OCI-LY7 (cell line): Measurements from ENCODE around the gene CALN1. TPM values are rescaled to one million over a fixed set of nuclear protein-coding genes. Genes with fewer than 3 reads are reported as not detected.

ENCODE experiments used
- BruUV-seq: library from RNA; stranded (reverse); fragments of 400-500 nt; replicated peaks from 2 replicates; lab custom pipeline; 2021; lab: Mats Ljungman, UMichigan
- CTCF ChIA-PET: fragments of 300-600 bp; sonication (Branson Sonifier 250); formaldehyde crosslinking; loops from one replicate; lab custom pipeline; 2022; ENCODE audit warnings: antibody characterized with exemption; ENCODE audit not compliant: unreplicated experiment; lab: Charles Lee
- POLR2A ChIA-PET: fragments of 300-600 bp; sonication (Branson Sonifier 250); formaldehyde crosslinking; loops from one replicate; lab custom pipeline; 2022; ENCODE audit warnings: antibody characterized with exemption; lab: Charles Lee
- DNase-seq: peaks from one replicate; pipeline ENCODE4 v3.0.0-alpha.2; 2015; ENCODE audit warnings: low spot score
- H2AFZ ChIP-seq: fragments of 200-600 bp; sonication (generic), shearing (Covaris generic); 2 replicates; pipeline ENCODE4 v1.6.1; 2014; ENCODE audit warnings: mild to moderate bottlenecking, antibody characterized with exemption, low read length, moderate library complexity
- H3K27ac ChIP-seq: fragments of 200-600 bp; sonication (generic); 2 replicates; pipeline ENCODE4 v1.5.1; 2014; ENCODE audit warnings: mixed run types, low read depth, mild to moderate bottlenecking, moderate library complexity, low read length, inconsistent platforms; ENCODE audit not compliant: poor library complexity, severe bottlenecking
- H3K36me3 ChIP-seq: fragments of 200-600 bp; sonication (generic); 2 replicates; pipeline ENCODE4 v1.6.1; 2014; ENCODE audit warnings: mild to moderate bottlenecking, antibody characterized with exemption, low read length, moderate library complexity, mixed read lengths; ENCODE audit not compliant: insufficient read depth
- H3K4me1 ChIP-seq: fragments of 200-600 bp; sonication (generic); 2 replicates; pipeline ENCODE4 v1.5.1; 2014; ENCODE audit warnings: mild to moderate bottlenecking, low read length; ENCODE audit not compliant: insufficient read depth, poor library complexity, severe bottlenecking
- H3K4me2 ChIP-seq: fragments of 200-600 bp; sonication (generic); 2 replicates; pipeline ENCODE4 v1.6.1; 2014; ENCODE audit warnings: mild to moderate bottlenecking, low read length
- H3K4me3 ChIP-seq: fragments of 200-600 bp; sonication (generic); 2 replicates; pipeline ENCODE4 v1.5.1; 2014; ENCODE audit warnings: mild to moderate bottlenecking, low read depth, low read length; ENCODE audit not compliant: poor library complexity, severe bottlenecking
- H3K79me2 ChIP-seq: fragments of 200-600 bp; sonication (generic); 2 replicates; pipeline ENCODE4 v1.6.1; 2016; ENCODE audit warnings: low read depth, mild to moderate bottlenecking, low read length, moderate library complexity, mixed read lengths; ENCODE audit not compliant: insufficient read depth
- H3K9me2 ChIP-seq: fragments of 200-600 bp; sonication (generic); 2 replicates; pipeline ENCODE4 v1.6.1; 2016; ENCODE audit warnings: mild to moderate bottlenecking, low read length, mixed read lengths; ENCODE audit not compliant: insufficient read depth
- H3K9me3 ChIP-seq: fragments of 200-600 bp; sonication (generic); 2 replicates; pipeline ENCODE4 v1.6.1; 2014; ENCODE audit warnings: mild to moderate bottlenecking, mixed run types, low read length, mixed read lengths
- H4K20me1 ChIP-seq: fragments of 200-600 bp; sonication (generic); 2 replicates; pipeline ENCODE4 v1.6.1; 2014; ENCODE audit warnings: mild to moderate bottlenecking, antibody characterized with exemption, low read length, moderate library complexity, mixed read lengths; ENCODE audit not compliant: insufficient read depth
- CTCF ChIP-seq: fragments of 200-600 bp; sonication (generic); conservative IDR thresholded peaks from 2 replicates; pipeline ENCODE4 v1.5.1; 2014; ENCODE audit warnings: mild to moderate bottlenecking, antibody characterized with exemption, low read length, moderate library complexity, mixed read lengths
- EZH2phosphoT487 ChIP-seq: fragments of 200-600 bp; sonication (generic); IDR thresholded peaks from 2 replicates; pipeline ENCODE4 v1.6.1; 2018; ENCODE audit warnings: low read depth, borderline replicate concordance, mild to moderate bottlenecking, mixed run types, antibody characterized with exemption, low read length, moderate library complexity, mixed read lengths
- intact Hi-C: fragments of 100-400 bp; cut with micrococcal nuclease; formaldehyde crosslinking; loops from one replicate; pipeline ENCODE4 v1.10.0; 2022; ENCODE audit not compliant: unreplicated experiment
- total RNA-seq, 2 experiments: library from RNA; depleted of rRNA in 1 of 2; stranded (reverse); fragments of >200 nt in 1 of 2; shearing (Covaris generic) in 1 of 2; gene quantifications; 2 replicates each; pipeline ENCODE4 v1.2.3, GENCODE V29; 2014 to 2022

The CALN1 gene
- total RNA-seq, 2 experiments from 2014 or later: not detected

GRCh38 chr7:71750290-71750689 lies 661.8 kb downstream of the CALN1 start:
- Histone ChIP-seq H3K27ac (no peak overlapping the region), H3K79me2 (no peaks in the 10 kb centered on the region), H3K4me1 (no peaks in the 10 kb centered on the region), H3K4me3 (no peak overlapping the region), H2AFZ (no peak overlapping the region), H3K9me2 (no peaks in the 10 kb centered on the region), H3K4me2 (no peak overlapping the region), H3K36me3 (no peaks in the 10 kb centered on the region), H3K9me3 (no peaks in the 10 kb centered on the region), H4K20me1 (no peaks in the 10 kb centered on the region)
- ChIA-PET POLR2A (no interaction called here), CTCF (no interaction called here)
- DNase-seq: no peak
- no TSS peak for BruUV-seq
- intact Hi-C loops: no loop called here
- TF ChIP-seq EZH2phosphoT487 (no peak), CTCF (no peak)

GRCh38 chr7:71746006-71746405 lies 666.1 kb downstream of the CALN1 start:
- H2AFZ ChIP-seq: no peak overlapping the region
- TF ChIP-seq EZH2phosphoT487 (no peak), CTCF (no peak)
- H3K9me3 ChIP-seq: no peaks in the 10 kb centered on the region
- POLR2A ChIA-PET: no interaction called here
- H3K4me3 ChIP-seq: no peak overlapping the region
- H3K4me1 ChIP-seq: no peaks in the 10 kb centered on the region
- DNase-seq: no peak
- H3K36me3 ChIP-seq: no peaks in the 10 kb centered on the region
- H3K9me2 ChIP-seq: no peaks in the 10 kb centered on the region
- H3K4me2 ChIP-seq: no peak overlapping the region
- CTCF ChIA-PET: no interaction called here
- no peaks in the 10 kb centered on the region for H3K79me2 ChIP-seq
- BruUV-seq: no TSS peak
- no peaks in the 10 kb centered on the region for H4K20me1 ChIP-seq
- intact Hi-C loops: no loop called here
- no peak overlapping the region for H3K27ac ChIP-seq

- Histone ChIP-seq H3K4me2 (no peak overlapping the region), H3K9me3 (no peaks in the 10 kb centered on the region), H4K20me1 (no peaks in the 10 kb centered on the region), H3K79me2 (no peaks in the 10 kb centered on the region), H3K27ac (no peak overlapping the region), H3K9me2 (no peaks in the 10 kb centered on the region), H2AFZ (no peak overlapping the region), H3K36me3 (no peaks in the 10 kb centered on the region), H3K4me3 (no peak overlapping the region), H3K4me1 (no peaks in the 10 kb centered on the region)
- CTCF ChIA-PET: no interaction called here
- DNase-seq: no peak
- TF ChIP-seq EZH2phosphoT487 (no peak), CTCF (no peak)
- POLR2A ChIA-PET: no interaction called here
- BruUV-seq: no TSS peak
- intact Hi-C loops: no loop called here
Measured at GRCh38 chr7:71740174-71740560, 672.0 kb downstream of the CALN1 start.
